WI38 (cell line): ENCODE measurements around the gene INO80B.
A peak's percentile ranks its signal among the peaks of the same experiment; 100 is the strongest.
"Not testable (repeated sequence)": the region's sequence is repeated elsewhere in the genome, so short reads cannot be mapped to it uniquely, and the experiment has no call there.

Source experiments
- H3K4me3 ChIP-seq: 2 replicates; pipeline ENCODE4 v1.5.1; 2011; ENCODE audit warnings: low read depth, mild to moderate bottlenecking, control low read depth, low read length
- CTCF ChIP-seq: IDR thresholded peaks from 2 replicates; pipeline ENCODE4 v1.5.1; 2012; ENCODE audit warnings: low read depth, mild to moderate bottlenecking, control low read depth, low read length

INO80B gene

DNA sequence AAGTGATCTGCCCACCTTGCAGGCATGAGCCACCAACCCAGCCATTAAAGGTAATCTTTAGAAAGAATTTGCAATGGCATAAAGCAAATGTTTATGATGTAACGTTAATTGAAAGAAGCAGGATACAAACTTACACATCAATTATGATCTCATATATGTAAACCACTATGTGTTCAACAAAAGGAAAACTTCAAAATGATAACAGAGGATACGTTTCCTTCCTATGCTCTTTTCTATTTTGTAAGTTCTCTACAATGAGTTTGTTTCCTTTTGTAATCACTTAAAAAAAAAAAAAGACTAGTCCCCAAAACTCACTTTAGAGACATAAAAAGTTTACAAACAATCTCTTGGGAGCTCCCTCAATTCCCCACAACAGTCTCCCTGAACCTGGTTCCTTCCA, 34.9 kb upstream of the INO80B start:
- no peak overlapping the region for H3K4me3 ChIP-seq
- TF ChIP-seq CTCF: no peak

- H3K4me3 ChIP-seq: not testable (repeated sequence)
Observed at GRCh38 chr2:74420443-74421103, 34.3 kb upstream of the INO80B start.

DNA sequence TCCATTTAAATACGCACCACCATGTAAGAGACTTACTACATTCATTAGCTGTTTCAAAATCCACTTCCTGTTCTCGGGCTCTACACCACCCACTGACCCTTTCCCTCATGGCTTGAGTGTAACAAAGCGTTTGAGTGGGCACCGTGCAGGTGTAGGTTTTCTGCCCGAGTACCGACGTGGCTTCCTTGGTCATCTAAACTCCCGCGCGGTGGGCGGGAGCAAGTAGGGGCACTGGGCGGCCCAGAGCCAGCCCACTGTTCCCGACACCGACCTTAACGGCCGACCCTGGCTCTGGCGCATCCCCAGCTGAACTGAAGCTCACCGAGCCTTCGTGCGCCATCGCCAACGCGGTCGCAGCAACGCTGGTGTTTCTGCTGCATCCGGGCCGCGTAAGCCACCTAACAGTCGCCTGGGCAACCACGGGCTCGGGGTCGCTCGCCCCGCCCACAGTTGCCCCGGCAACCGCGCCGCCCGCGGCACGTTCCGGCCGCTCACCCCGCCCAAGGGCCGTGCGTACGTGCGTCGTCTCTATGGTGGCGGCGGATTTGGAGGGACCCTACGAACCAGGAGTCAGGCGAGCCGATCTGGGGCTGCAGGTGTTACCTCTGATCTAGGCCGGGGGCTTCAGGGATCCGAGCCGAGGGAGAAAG, 33.5 kb upstream of the INO80B start, which contains the start of the genes C2orf81 and WDR54:
TSS of gene C2orf81 (minus strand) at position 399 of the 650 bp plus-strand sequence. CDS start at position 340, 59 bp downstream.
TSS of gene WDR54 (plus strand) at position 510 of the 650 bp plus-strand sequence. CDS start 424 bp downstream, outside the sequence.
- peak within 1 kb of the TSS; percentile 76 for H3K4me3 ChIP-seq
- TF ChIP-seq CTCF: no peak

- no peak for TF ChIP-seq CTCF
- no peak overlapping the region for H3K4me3 ChIP-seq
Observed at GRCh38 chr2:74423231-74424095, 31.4 kb upstream of the INO80B start.

GRCh38 chr2:74424139-74424992, 30.5 kb upstream of the INO80B start:
- H3K4me3 ChIP-seq: no peak overlapping the region
- TF ChIP-seq CTCF: no peak

- no peak overlapping the region for H3K4me3 ChIP-seq
- no peak for TF ChIP-seq CTCF
Observed at GRCh38 chr2:74424995-74425406, 29.9 kb upstream of the INO80B start.

- no peak for TF ChIP-seq CTCF
- H3K4me3 ChIP-seq: no peak overlapping the region
Observed at GRCh38 chr2:74425523-74425922, 29.4 kb upstream of the INO80B start.
